ENCODE data around the gene SHMT1. TPM values are rescaled to one million over a fixed set of nuclear protein-coding genes. Genes with fewer than 3 reads are reported as not detected.
"Not testable (repeated sequence)": the region's sequence is repeated elsewhere in the genome, so short reads cannot be mapped to it uniquely, and the experiment has no call there.

The SHMT1 gene
- total and polyA plus RNA-seq, 7 donors, result 16.2 to 34.8 (median 26.9) TPM

- peaks cover 0 to 35% (median 7%) of the 10 kb centered on the region in 4 donors for H3K36me3 ChIP-seq
- peak; percentile 99 for DNase-seq
Measured at GRCh38 chr17:18314731-18315561, 48.4 kb downstream of the SHMT1 start, which contains the start of the genes SMCR8 and TOP3A. SMCR8 (plus strand) TSS chr17:18315293; CDS start chr17:18315790, 497 bp downstream. TOP3A (minus strand) TSS chr17:18314994; CDS start chr17:18314778, 216 bp downstream.

DNA sequence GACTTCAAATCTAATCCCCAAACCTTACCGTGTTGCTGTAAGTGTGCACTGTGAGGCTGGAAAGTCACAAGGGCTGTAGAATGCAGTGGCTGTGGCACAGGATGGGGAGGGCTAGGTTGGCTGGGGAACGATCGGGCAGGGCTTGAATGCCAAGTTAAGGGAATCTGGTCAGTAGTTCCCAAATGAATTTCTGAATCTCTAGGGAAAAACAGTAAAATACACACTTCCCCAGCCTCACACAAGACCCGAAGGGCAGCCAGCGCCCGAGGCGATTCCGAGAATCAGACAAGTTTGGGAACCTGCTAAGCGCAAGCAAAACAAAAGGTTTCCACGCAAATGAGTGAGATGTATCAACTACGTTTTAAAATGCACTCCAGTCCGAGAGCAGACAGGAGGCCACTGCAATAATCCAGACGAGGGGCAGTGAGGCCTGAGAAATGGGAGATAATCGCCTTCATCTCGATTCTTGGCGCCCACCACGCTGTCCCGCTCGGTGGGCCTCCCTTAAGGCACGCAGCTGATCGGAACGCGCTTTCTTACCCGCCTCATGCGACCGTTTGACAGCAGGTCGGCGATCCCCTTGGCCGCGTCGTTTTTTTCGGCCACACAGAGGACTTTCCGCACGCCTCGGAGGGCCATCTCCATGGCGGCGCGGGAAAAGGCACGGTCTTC is 49.2 kb downstream of the SHMT1 start:
- H3K27ac ChIP-seq, result peak overlapping the region; percentile 85 to 92 (median 90)
- intact Hi-C loops (cut with DNase I), result loop anchor here (2.0 kb wide), 1 partner anchor 53 kb away; the partner anchor contains the start of gene MIEF2
- peak overlapping the region; percentile 81 to 93 (median 90) for H3K4me3 ChIP-seq
- TF ChIP-seq CTCF (IDR thresholded peaks at IDR 0.05), result no peak
- TF ChIP-seq EP300 (IDR thresholded peaks at IDR 0.05), result no peak
- no peak for TF ChIP-seq POLR2A (IDR thresholded peaks at IDR 0.05)
- TF ChIP-seq POLR2AphosphoS5 (IDR thresholded peaks at IDR 0.05), result no peak
- no peaks in the 10 kb centered on the region for H3K27me3 ChIP-seq
- peaks cover 0 to 64% (median 55%) of the 10 kb centered on the region in 4 donors for H3K4me1 ChIP-seq
- 0% methylated on average over 39 of the region's 39 CpGs for WGBS, 2 donors
- DNase-seq, result no peak
- H3K9me3 ChIP-seq, result no peaks in the 10 kb centered on the region
- H3K36me3 ChIP-seq, result peaks cover 0 to 33% (median 6%) of the 10 kb centered on the region in 4 donors

More at GRCh38 chr17:18314731-18315561, 48.4 kb downstream of the SHMT1 start, which contains the start of the genes SMCR8 and TOP3A:
- WGBS, 2 donors, result 0% methylated on average over 78 of the region's 78 CpGs
- intact Hi-C loops (cut with DNase I), result loop anchor here (2.0 to 5.0 kb wide), 2 partner anchors 54 to 88 kb away; partner anchors contain the start of genes LLGL1 and MIEF2
- Histone ChIP-seq H3K4me3 (peak within 1 kb of the TSS; percentile 81 to 93 (median 90)), H3K27ac (peak within 1 kb of the TSS; percentile 85 to 92 (median 90)), H3K27me3 (no peaks in the 10 kb centered on the region), H3K9me3 (no peaks in the 10 kb centered on the region), H3K4me1 (peaks cover 0 to 71% (median 63%) of the 10 kb centered on the region in 4 donors)
- TF ChIP-seq CTCF (IDR thresholded peaks at IDR 0.05) (no peak), POLR2AphosphoS5 (IDR thresholded peaks at IDR 0.05) (peak; percentile 69 to 89 (median 81)), EP300 (IDR thresholded peaks at IDR 0.05) (peak in 1 of 4 donors; percentile 37), POLR2A (IDR thresholded peaks at IDR 0.05) (peak in 1 of 2 donors; percentile 26)

GRCh38 chr17:18309202-18309601 is 54.1 kb downstream of the SHMT1 start:
- TF ChIP-seq CTCF (IDR thresholded peaks at IDR 0.05) (no peak), POLR2AphosphoS5 (IDR thresholded peaks at IDR 0.05) (no peak), POLR2A (IDR thresholded peaks at IDR 0.05) (no peak), EP300 (IDR thresholded peaks at IDR 0.05) (no peak)
- Histone ChIP-seq H3K9me3 (no peaks in the 10 kb centered on the region), H3K27ac (no peak overlapping the region), H3K36me3 (peaks cover 8 to 59% (median 29%) of the 10 kb centered on the region in 4 donors), H3K4me3 (no peak overlapping the region), H3K27me3 (no peaks in the 10 kb centered on the region), H3K4me1 (peaks cover 0 to 22% (median 17%) of the 10 kb centered on the region in 4 donors)
- 97 to 98% methylated on average over 4 of the region's 4 CpGs for WGBS, 2 donors
- no peak for DNase-seq
- intact Hi-C loops (cut with DNase I), result no loop called here

DNA sequence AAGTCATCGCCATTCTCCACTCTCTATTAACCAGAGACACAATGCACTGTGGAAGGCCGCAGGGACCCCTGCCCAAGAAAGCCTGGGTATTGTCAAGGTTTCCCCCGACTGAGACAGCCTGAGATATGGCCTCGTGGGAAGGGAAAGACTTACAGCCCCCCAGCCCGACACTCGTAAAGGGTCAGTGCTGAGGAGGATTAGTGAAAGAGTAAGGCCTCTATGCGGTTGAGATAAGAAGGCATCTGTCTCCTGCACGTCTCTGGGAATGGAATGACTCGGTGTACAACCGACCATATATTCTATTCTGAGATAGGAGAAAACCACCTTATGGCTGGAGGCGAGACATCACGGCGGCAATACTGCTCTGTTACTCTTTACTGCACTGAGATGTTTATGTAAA is 60.1 kb downstream of the SHMT1 start:
- 88 to 93% methylated on average over 13 of the region's 13 CpGs for WGBS, 2 donors
- H3K4me3 ChIP-seq; DNase-seq; H3K27ac ChIP-seq; H3K27me3 ChIP-seq; H3K9me3 ChIP-seq; intact Hi-C loops (cut with DNase I); H3K4me1 ChIP-seq: not testable (repeated sequence)
- H3K36me3 ChIP-seq, result peaks cover 24 to 94% (median 70%) of the 10 kb centered on the region in 4 donors
